ENCODE measurements around the gene LANCL3. TPM values are rescaled to one million over a fixed set of nuclear protein-coding genes. Genes with fewer than 3 reads are reported as not detected.

The LANCL3 gene
- total RNA-seq, 3 donors from 2014 or later = 4.3 to 6.9 (median 6.5) TPM

DNA sequence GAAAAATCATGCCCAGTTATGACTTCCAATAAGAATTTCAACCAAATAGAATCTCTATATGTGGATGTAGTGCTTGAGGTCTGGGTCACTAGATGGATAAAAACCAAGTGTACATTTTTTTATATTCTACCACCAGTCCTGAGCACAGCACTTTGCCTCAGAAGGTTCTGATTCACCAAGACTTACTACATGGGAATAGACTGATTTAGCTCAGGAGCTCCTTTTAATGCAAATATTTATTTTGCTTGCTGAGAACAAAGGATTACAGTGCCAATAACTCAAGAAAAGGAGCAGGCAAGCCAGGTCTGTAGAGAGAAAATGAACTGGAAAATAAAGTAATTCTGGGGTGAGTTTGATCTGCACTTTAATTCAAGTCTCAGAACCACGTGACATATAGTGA is 107.8 kb downstream of the LANCL3 start:
- intact Hi-C loops (cut with DNase I, micrococcal nuclease) = no loop called here
- DNase-seq (no peak), ATAC-seq (peak; percentile 37)
- H3K9me3 ChIP-seq = no peaks in the 10 kb centered on the region
- peaks cover 4% of the 10 kb centered on the region for H3K4me1 ChIP-seq (ENCODE audit: low read depth)
- H3K36me3 ChIP-seq (ENCODE audit: low read depth) = no peaks in the 10 kb centered on the region
- no peak overlapping the region for H3K4me3 ChIP-seq
- TF ChIP-seq, protein P1, sequence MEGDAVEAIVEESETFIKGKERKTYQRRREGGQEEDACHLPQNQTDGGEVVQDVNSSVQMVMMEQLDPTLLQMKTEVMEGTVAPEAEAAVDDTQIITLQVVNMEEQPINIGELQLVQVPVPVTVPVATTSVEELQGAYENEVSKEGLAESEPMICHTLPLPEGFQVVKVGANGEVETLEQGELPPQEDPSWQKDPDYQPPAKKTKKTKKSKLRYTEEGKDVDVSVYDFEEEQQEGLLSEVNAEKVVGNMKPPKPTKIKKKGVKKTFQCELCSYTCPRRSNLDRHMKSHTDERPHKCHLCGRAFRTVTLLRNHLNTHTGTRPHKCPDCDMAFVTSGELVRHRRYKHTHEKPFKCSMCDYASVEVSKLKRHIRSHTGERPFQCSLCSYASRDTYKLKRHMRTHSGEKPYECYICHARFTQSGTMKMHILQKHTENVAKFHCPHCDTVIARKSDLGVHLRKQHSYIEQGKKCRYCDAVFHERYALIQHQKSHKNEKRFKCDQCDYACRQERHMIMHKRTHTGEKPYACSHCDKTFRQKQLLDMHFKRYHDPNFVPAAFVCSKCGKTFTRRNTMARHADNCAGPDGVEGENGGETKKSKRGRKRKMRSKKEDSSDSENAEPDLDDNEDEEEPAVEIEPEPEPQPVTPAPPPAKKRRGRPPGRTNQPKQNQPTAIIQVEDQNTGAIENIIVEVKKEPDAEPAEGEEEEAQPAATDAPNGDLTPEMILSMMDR (IDR thresholded peaks at IDR 0.05) = no peak

DNA sequence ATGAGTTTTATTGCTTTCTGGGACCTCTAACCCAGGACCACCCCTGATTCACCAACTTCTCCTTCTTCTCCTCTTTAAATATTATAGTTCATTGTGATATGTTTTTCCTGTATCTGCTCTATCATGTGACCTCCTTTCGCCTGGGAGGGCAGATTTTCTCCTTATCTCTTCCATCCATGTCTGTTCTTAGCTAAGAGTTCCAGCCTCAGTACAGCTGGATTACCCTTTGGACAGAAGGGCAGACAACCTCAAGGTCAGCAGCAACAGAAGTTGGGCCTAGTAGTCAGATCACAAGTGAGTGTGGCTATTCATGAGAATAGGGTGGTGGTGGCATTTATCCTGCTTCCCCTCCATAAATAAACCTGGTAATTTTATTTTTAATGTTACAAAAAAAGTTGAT is 108.4 kb downstream of the LANCL3 start:
- Histone ChIP-seq H3K36me3 (ENCODE audit: low read depth) (no peaks in the 10 kb centered on the region), H3K4me3 (no peak overlapping the region), H3K4me1 (ENCODE audit: low read depth) (peaks cover 9% of the 10 kb centered on the region), H3K9me3 (no peaks in the 10 kb centered on the region)
- TF ChIP-seq, protein P1 (IDR thresholded peaks at IDR 0.05) = no peak
- intact Hi-C loops (cut with DNase I, micrococcal nuclease) = no loop called here
- DNase-seq = no peak
- no peak for ATAC-seq

DNA sequence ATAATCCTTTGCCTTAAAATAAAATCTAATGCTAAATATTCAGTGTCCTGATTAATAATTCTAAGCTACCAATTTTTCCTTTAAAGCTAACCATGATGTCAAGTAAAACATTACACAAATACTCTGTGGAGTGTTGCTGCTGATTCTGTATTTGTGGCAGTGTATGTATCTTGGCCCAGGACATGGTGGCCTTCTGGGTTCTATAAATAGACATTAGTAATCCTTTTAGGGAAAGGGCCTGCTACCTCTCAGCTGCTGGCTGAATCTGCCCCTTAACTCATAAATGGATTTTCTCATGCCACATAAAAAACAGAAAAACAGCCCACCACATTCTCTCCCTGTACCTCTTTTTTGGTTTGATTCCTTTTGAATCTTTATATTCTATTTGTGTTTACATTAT is 113.0 kb downstream of the LANCL3 start:
- intact Hi-C loops (cut with DNase I, micrococcal nuclease) = no loop called here
- TF ChIP-seq, protein P1 (IDR thresholded peaks at IDR 0.05) = no peak
- ATAC-seq (no peak), DNase-seq (no peak)
- no peak overlapping the region for H3K4me3 ChIP-seq
- no peaks in the 10 kb centered on the region for H3K36me3 ChIP-seq (ENCODE audit: low read depth)
- no peaks in the 10 kb centered on the region for H3K9me3 ChIP-seq
- H3K4me1 ChIP-seq (ENCODE audit: low read depth) = peaks cover 5% of the 10 kb centered on the region

DNA sequence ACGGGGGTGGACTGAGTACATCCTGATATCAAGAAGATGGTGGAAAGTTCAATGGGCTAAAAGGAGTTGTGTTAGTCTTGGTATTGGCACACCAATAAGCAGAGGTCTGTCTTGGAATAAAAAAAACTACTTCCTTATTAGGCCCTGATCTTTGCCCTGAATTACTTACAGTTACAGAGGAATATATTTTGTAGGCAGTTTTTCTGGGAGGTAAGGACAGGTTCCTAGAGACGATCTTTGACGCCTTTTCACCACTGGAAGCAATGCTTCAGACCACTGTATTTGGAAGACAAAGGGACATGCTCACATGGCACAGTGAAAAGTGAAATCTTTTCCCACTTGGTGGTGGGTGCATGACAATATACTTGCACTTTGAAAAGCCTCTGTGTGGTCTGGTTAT is 113.5 kb downstream of the LANCL3 start:
- H3K4me1 ChIP-seq (ENCODE audit: low read depth) = peaks cover 5% of the 10 kb centered on the region
- DNase-seq (peak in 1 of 3 donors; percentile 27), ATAC-seq (peak; percentile 75)
- H3K4me3 ChIP-seq = no peak overlapping the region
- H3K36me3 ChIP-seq (ENCODE audit: low read depth) = no peaks in the 10 kb centered on the region
- TF ChIP-seq, protein P1 (IDR thresholded peaks at IDR 0.05) = no peak
- intact Hi-C loops (cut with DNase I, micrococcal nuclease) = no loop called here
- H3K9me3 ChIP-seq = no peaks in the 10 kb centered on the region

DNA sequence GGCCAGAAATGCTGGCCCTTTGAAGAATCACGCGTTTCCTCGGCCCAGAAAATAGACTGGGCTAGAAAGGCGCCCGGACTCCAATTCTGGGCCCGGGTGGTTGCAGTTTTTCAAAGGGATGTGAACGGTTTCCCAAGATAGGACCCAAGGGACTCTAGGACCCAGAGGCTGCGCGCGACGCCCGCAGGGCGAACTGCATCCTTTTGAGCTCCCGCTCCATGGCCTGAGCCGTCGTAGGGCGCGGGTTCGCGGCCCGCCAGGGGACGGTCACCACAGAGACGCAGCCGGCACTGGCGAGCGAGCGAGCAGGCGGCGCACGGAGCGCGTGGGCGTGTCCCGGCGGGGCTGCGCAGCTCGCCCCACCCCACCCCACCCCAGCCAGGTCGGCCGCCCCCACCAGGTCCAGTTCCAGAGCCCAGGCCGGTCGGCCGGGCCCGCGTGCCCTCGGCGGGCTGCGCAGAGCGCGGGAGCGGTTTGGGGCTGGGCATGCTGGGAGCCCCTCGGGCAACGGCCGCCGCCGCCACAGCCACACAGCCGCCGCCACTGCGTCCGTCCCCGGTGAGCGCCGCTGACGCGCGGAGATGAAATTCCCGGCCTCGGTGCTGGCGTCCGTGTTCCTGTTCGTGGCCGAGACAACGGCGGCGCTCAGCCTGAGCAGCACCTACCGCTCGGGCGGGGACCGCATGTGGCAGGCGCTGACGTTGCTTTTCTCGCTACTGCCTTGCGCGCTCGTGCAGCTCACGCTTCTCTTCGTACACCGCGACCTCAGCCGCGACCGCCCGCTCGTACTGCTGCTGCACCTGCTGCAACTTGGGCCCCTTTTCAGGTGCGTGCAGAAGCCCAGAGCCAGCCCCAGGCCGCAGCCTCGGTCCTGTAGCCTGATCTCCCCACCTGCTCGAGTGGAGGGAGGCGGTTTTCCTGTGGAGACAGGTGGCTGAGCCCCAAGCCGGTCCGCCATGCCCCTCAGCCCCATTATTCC is 114.2 kb downstream of the LANCL3 start, which contains the start of gene XK:
TSS of gene XK (plus strand) at position 411 of the 979 bp plus-strand sequence. CDS start at position 582, 171 bp downstream.
- no peaks in the 10 kb centered on the region for H3K36me3 ChIP-seq (ENCODE audit: low read depth)
- TF ChIP-seq, protein P1 (IDR thresholded peaks at IDR 0.05) = no peak
- intact Hi-C loops (cut with DNase I, micrococcal nuclease) = no loop called here
- peak; percentile 66 to 81 (median 79) for DNase-seq
- peak within 1 kb of the TSS; percentile 19 for H3K4me3 ChIP-seq
- peaks cover 5% of the 10 kb centered on the region for H3K4me1 ChIP-seq (ENCODE audit: low read depth)
- no peaks in the 10 kb centered on the region for H3K9me3 ChIP-seq
- peak; percentile 86 for ATAC-seq
